ENCODE measurements around the gene TMEM30B. TPM values are rescaled to one million over a fixed set of nuclear protein-coding genes. Genes with fewer than 3 reads are reported as not detected.
A peak's percentile ranks its signal among the peaks of the same experiment; 100 is the strongest.

Gene TMEM30B
- total and polyA plus RNA-seq, 2 experiments from 2014 or later, result 18.2 to 19.3 TPM

GRCh38 chr14:61264651-61265050, 16.5 kb downstream of the TMEM30B start:
- WGBS (ENCODE audit: low lambda C conversion rate, missing lambda C conversion rate), result 66% methylated on average over 4 of the region's 4 CpGs
- H3K27me3 ChIP-seq, result no peaks in the 10 kb centered on the region
- DNase-seq (ENCODE audit: low spot score), result no peak
- H4K20me1 ChIP-seq (ENCODE audit: insufficient read depth, poor library complexity, severe bottlenecking), result no peaks in the 10 kb centered on the region
- H3K79me2 ChIP-seq, result no peaks in the 10 kb centered on the region
- peaks cover 3% of the 10 kb centered on the region for H3K4me1 ChIP-seq (ENCODE audit: insufficient read depth)
- H3K27ac ChIP-seq, result peak overlapping the region; percentile 64
- no peaks in the 10 kb centered on the region for H3K9me2 ChIP-seq (replicated peaks; ENCODE audit: insufficient read depth)
- no peaks in the 10 kb centered on the region for H3K9me3 ChIP-seq (ENCODE audit: low read depth)
- H2AFZ ChIP-seq, result no peak overlapping the region
- H3K4me2 ChIP-seq, result no peak overlapping the region
- H3K36me3 ChIP-seq (replicated peaks; ENCODE audit: insufficient read depth, low read depth), result no peaks in the 10 kb centered on the region
- TF ChIP-seq CTCF (IDR thresholded peaks at IDR 0.05; ENCODE audit: poor library complexity) (no peak), EZH2phosphoT487 (IDR thresholded peaks at IDR 0.05; ENCODE audit: low read depth, severe bottlenecking, unreplicated experiment) (no peak), EZH2 (IDR thresholded peaks at IDR 0.05; ENCODE audit: borderline replicate concordance) (no peak)
- no peak overlapping the region for H3K4me3 ChIP-seq

- Histone ChIP-seq H3K4me2 (no peak overlapping the region), H3K4me1 (ENCODE audit: insufficient read depth) (peaks cover 6% of the 10 kb centered on the region), H4K20me1 (ENCODE audit: insufficient read depth, poor library complexity, severe bottlenecking) (no peaks in the 10 kb centered on the region), H3K4me3 (no peak overlapping the region), H3K27ac (peak overlapping the region; percentile 64), H3K9me2 (replicated peaks; ENCODE audit: insufficient read depth) (no peaks in the 10 kb centered on the region), H3K9me3 (ENCODE audit: low read depth) (no peaks in the 10 kb centered on the region), H3K36me3 (replicated peaks; ENCODE audit: insufficient read depth, low read depth) (no peaks in the 10 kb centered on the region), H3K79me2 (no peaks in the 10 kb centered on the region), H3K27me3 (no peaks in the 10 kb centered on the region), H2AFZ (no peak overlapping the region)
- TF ChIP-seq EZH2phosphoT487 (IDR thresholded peaks at IDR 0.05; ENCODE audit: low read depth, severe bottlenecking, unreplicated experiment) (peak; percentile 77), EZH2 (IDR thresholded peaks at IDR 0.05; ENCODE audit: borderline replicate concordance) (no peak), CTCF (IDR thresholded peaks at IDR 0.05; ENCODE audit: poor library complexity) (no peak)
- WGBS (ENCODE audit: low lambda C conversion rate, missing lambda C conversion rate), result 59% methylated on average over 4 of the region's 4 CpGs
- DNase-seq (ENCODE audit: low spot score), result peak; percentile 29
Measured at GRCh38 chr14:61264010-61264571, 17.0 kb downstream of the TMEM30B start.

- TF ChIP-seq CTCF (IDR thresholded peaks at IDR 0.05; ENCODE audit: poor library complexity) (no peak), EZH2 (IDR thresholded peaks at IDR 0.05; ENCODE audit: borderline replicate concordance) (no peak), EZH2phosphoT487 (IDR thresholded peaks at IDR 0.05; ENCODE audit: low read depth, severe bottlenecking, unreplicated experiment) (no peak)
- Histone ChIP-seq H3K79me2 (no peaks in the 10 kb centered on the region), H3K4me1 (ENCODE audit: insufficient read depth) (peaks cover 7% of the 10 kb centered on the region), H4K20me1 (ENCODE audit: insufficient read depth, poor library complexity, severe bottlenecking) (no peaks in the 10 kb centered on the region), H3K9me3 (ENCODE audit: low read depth) (no peaks in the 10 kb centered on the region), H3K27me3 (no peaks in the 10 kb centered on the region), H3K4me3 (no peak overlapping the region), H3K9me2 (replicated peaks; ENCODE audit: insufficient read depth) (no peaks in the 10 kb centered on the region), H3K27ac (peak overlapping the region; percentile 52), H2AFZ (no peak overlapping the region), H3K4me2 (no peak overlapping the region), H3K36me3 (replicated peaks; ENCODE audit: insufficient read depth, low read depth) (no peaks in the 10 kb centered on the region)
- no peak for DNase-seq (ENCODE audit: low spot score)
- 76% methylated on average over 4 of the region's 4 CpGs for WGBS (ENCODE audit: low lambda C conversion rate, missing lambda C conversion rate)
Measured at GRCh38 chr14:61262082-61262481, 19.1 kb downstream of the TMEM30B start.

All from hepatocyte (in vitro differentiated cells).